Measurements from ENCODE around the gene IQSEC2. TPM values are rescaled to one million over a fixed set of nuclear protein-coding genes. Genes with fewer than 3 reads are reported as not detected.

The IQSEC2 gene
- 15.4 TPM for total RNA-seq
- long read RNA-seq, partial matches to known transcripts: 0 of 6 reads
- long read RNA-seq, other reads (novel, unspliced or antisense): 5 of 6 reads

GRCh38 chrX:53281321-53281822 lies at the start of gene IQSEC2:
TSS of gene IQSEC2 (minus strand) at chrX:53281584.
- no peak for DNase-seq (ENCODE audit: low spot score)

- DNase-seq (ENCODE audit: low spot score): no peak
Observed at GRCh38 chrX:53330331-53330730, 48.9 kb upstream of the IQSEC2 start.

GRCh38 chrX:53324803-53325202 lies 43.4 kb upstream of the IQSEC2 start:
- no peak for DNase-seq (ENCODE audit: low spot score)

GRCh38 chrX:53324085-53324484 lies 42.7 kb upstream of the IQSEC2 start:
- DNase-seq (ENCODE audit: low spot score): no peak

- no peak for DNase-seq (ENCODE audit: low spot score)
Observed at GRCh38 chrX:53323196-53323595, 41.8 kb upstream of the IQSEC2 start.

- no peak for DNase-seq (ENCODE audit: low spot score)
Observed at GRCh38 chrX:53321943-53322497, 40.6 kb upstream of the IQSEC2 start.

- DNase-seq (ENCODE audit: low spot score): peak; percentile 69
Observed at GRCh38 chrX:53321230-53321942, 40.0 kb upstream of the IQSEC2 start.

- DNase-seq (ENCODE audit: low spot score): peak; percentile 45
Observed at GRCh38 chrX:53320543-53321229, 39.3 kb upstream of the IQSEC2 start.

- DNase-seq (ENCODE audit: low spot score): no peak
Observed at GRCh38 chrX:53319614-53320542, 38.5 kb upstream of the IQSEC2 start.

GRCh38 chrX:53318766-53319353 lies 37.5 kb upstream of the IQSEC2 start:
- DNase-seq (ENCODE audit: low spot score): no peak

- no peak for DNase-seq (ENCODE audit: low spot score)
Observed at GRCh38 chrX:53317365-53318069, 36.1 kb upstream of the IQSEC2 start.

- no peak for DNase-seq (ENCODE audit: low spot score)
Observed at GRCh38 chrX:53316860-53317237, 35.5 kb upstream of the IQSEC2 start.

GRCh38 chrX:53316111-53316859 lies 34.9 kb upstream of the IQSEC2 start:
- no peak for DNase-seq (ENCODE audit: low spot score)

- no peak for DNase-seq (ENCODE audit: low spot score)
Observed at GRCh38 chrX:53313728-53314105, 32.3 kb upstream of the IQSEC2 start.

GRCh38 chrX:53312946-53313727 lies 31.8 kb upstream of the IQSEC2 start:
- DNase-seq (ENCODE audit: low spot score): no peak

GRCh38 chrX:53309837-53310236 lies 28.5 kb upstream of the IQSEC2 start:
- no peak for DNase-seq (ENCODE audit: low spot score)

GRCh38 chrX:53308836-53309235 lies 27.5 kb upstream of the IQSEC2 start:
- DNase-seq (ENCODE audit: low spot score): no peak
